GM20000 (cell line): ENCODE measurements around the gene MFGE8.

Source experiments
- DNase-seq: peaks from one replicate; pipeline ENCODE4 v3.0.0; 2012; ENCODE audit warnings: low spot score
- CTCF ChIP-seq: IDR thresholded peaks from 2 replicates; pipeline ENCODE4 v1.5.1; 2012; ENCODE audit warnings: mild to moderate bottlenecking, control low read depth; ENCODE audit errors: extremely low read depth, missing control alignments

Gene MFGE8

GRCh38 chr15:88913017-88913849 is at the start of gene MFGE8:
TSS of gene MFGE8 (minus strand) at chr15:88913379. CDS start at chr15:88913319, 60 bp downstream.
- no peak for TF ChIP-seq CTCF
- peak; percentile 82 for DNase-seq

- DNase-seq: no peak
Measured at GRCh38 chr15:88959445-88959844, 46.3 kb upstream of the MFGE8 start.

GRCh38 chr15:88956906-88957305 is 43.7 kb upstream of the MFGE8 start:
- TF ChIP-seq CTCF: no peak
- DNase-seq: no peak

More at GRCh38 chr15:88959445-88959844, 46.3 kb upstream of the MFGE8 start:
- no peak for TF ChIP-seq CTCF

GRCh38 chr15:88956263-88956662 is 43.1 kb upstream of the MFGE8 start:
- no peak for DNase-seq
- TF ChIP-seq CTCF: no peak

GRCh38 chr15:88954431-88955277 is 41.5 kb upstream of the MFGE8 start:
- no peak for TF ChIP-seq CTCF
- no peak for DNase-seq

DNA sequence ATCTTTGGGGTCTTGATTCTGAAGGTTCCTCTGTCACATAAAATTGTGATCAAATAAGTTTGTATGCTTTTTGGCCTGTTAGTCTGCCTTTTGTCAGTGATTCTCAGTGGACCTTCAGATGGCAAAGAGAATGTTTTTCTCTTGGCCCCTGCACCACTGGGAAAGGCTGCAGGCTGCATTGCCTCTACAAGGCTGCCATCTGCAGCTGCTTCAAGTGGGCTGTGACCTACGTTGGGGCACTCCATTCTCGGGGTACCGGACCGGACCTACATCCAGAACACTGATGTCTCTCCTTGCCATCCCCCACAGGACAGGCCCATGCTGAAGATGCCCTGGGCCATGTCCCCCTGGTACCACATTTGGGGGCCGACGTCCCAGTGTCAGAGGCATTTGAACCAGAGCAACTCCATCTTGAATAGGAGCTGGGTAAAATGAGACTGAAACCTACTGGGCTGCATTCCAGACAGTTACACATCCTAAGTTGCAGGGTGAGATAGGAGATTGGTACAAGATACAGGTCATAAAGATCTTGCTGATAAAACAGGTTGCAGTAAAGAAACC is 37.5 kb upstream of the MFGE8 start:
- DNase-seq: no peak
- TF ChIP-seq CTCF: no peak
